ENCODE measurements around the gene TM9SF1.

TM9SF1 gene

GRCh38 chr14:24198814-24199524 is 3.7 kb upstream of the TM9SF1 start:
- DNase-seq (ENCODE audit: extremely low read depth in 1 of 2, low read depth in 1 of 2) = no peak

- DNase-seq (ENCODE audit: extremely low read depth in 1 of 2, low read depth in 1 of 2) = no peak
Measured at GRCh38 chr14:24197056-24197450, 1.8 kb upstream of the TM9SF1 start.

- no peak for DNase-seq (ENCODE audit: extremely low read depth in 1 of 2, low read depth in 1 of 2)
Measured at GRCh38 chr14:24196071-24197055, 1.1 kb upstream of the TM9SF1 start.

GRCh38 chr14:24194873-24195185 is 412 bp downstream of the TM9SF1 start:
- DNase-seq (ENCODE audit: extremely low read depth in 1 of 2, low read depth in 1 of 2) = no peak

GRCh38 chr14:24194186-24194872 is 912 bp downstream of the TM9SF1 start:
- no peak for DNase-seq (ENCODE audit: extremely low read depth in 1 of 2, low read depth in 1 of 2)

GRCh38 chr14:24192933-24193332 is 2.3 kb downstream of the TM9SF1 start:
- DNase-seq (ENCODE audit: extremely low read depth in 1 of 2, low read depth in 1 of 2) = no peak

- no peak for DNase-seq (ENCODE audit: extremely low read depth in 1 of 2, low read depth in 1 of 2)
Measured at GRCh38 chr14:24190416-24190815, 4.8 kb downstream of the TM9SF1 start.

- DNase-seq (ENCODE audit: extremely low read depth in 1 of 2, low read depth in 1 of 2) = no peak
Measured at GRCh38 chr14:24189460-24189859, 5.8 kb downstream of the TM9SF1 start.

- DNase-seq (ENCODE audit: extremely low read depth in 1 of 2, low read depth in 1 of 2) = no peak
Measured at GRCh38 chr14:24189059-24189375, 6.2 kb downstream of the TM9SF1 start.

- DNase-seq (ENCODE audit: extremely low read depth in 1 of 2, low read depth in 1 of 2) = peak; percentile 85 to 95
Measured at GRCh38 chr14:24188251-24189058, 6.8 kb downstream of the TM9SF1 start, which contains the start of gene IPO4. TSS of gene IPO4 (minus strand) at chr14:24188816. CDS start at chr14:24188787, 29 bp downstream.

GRCh38 chr14:24187539-24187915 is 7.7 kb downstream of the TM9SF1 start:
- DNase-seq (ENCODE audit: extremely low read depth in 1 of 2, low read depth in 1 of 2) = no peak

GRCh38 chr14:24186831-24187538 is 8.3 kb downstream of the TM9SF1 start:
- no peak for DNase-seq (ENCODE audit: extremely low read depth in 1 of 2, low read depth in 1 of 2)

- no peak for DNase-seq (ENCODE audit: extremely low read depth in 1 of 2, low read depth in 1 of 2)
Measured at GRCh38 chr14:24185741-24186140, 9.5 kb downstream of the TM9SF1 start.

- no peak for DNase-seq (ENCODE audit: extremely low read depth in 1 of 2, low read depth in 1 of 2)
Measured at GRCh38 chr14:24185026-24185425, 10.2 kb downstream of the TM9SF1 start.

GRCh38 chr14:24184104-24184970 is 10.9 kb downstream of the TM9SF1 start:
- DNase-seq (ENCODE audit: extremely low read depth in 1 of 2, low read depth in 1 of 2) = no peak

- no peak for DNase-seq (ENCODE audit: extremely low read depth in 1 of 2, low read depth in 1 of 2)
Measured at GRCh38 chr14:24183014-24183481, 12.2 kb downstream of the TM9SF1 start.

- no peak for DNase-seq (ENCODE audit: extremely low read depth in 1 of 2, low read depth in 1 of 2)
Measured at GRCh38 chr14:24182110-24182882, 12.9 kb downstream of the TM9SF1 start.

- no peak for DNase-seq (ENCODE audit: extremely low read depth in 1 of 2, low read depth in 1 of 2)
Measured at GRCh38 chr14:24181371-24182077, 13.7 kb downstream of the TM9SF1 start.

Measured in stimulated activated CD8-positive, alpha-beta memory T cell treated with anti-CD3 and anti-CD28 coated beads, Interleukin-7, amount 100 ng/mL, for 48 hours (primary cell).